ENCODE data around the gene CIB4. TPM values are rescaled to one million over a fixed set of nuclear protein-coding genes. Genes with fewer than 3 reads are reported as not detected.
A peak's percentile ranks its signal among the peaks of the same experiment; 100 is the strongest.

CIB4 gene
- total RNA-seq, 1 donor from 2014 or later: not detected

GRCh38 chr2:26582890-26583289 is 58.3 kb downstream of the CIB4 start:
- Mint-ChIP-seq H3K4me1 (ENCODE audit: low read depth, unreplicated experiment) (no peaks in the 10 kb centered on the region), H3K9me3 (ENCODE audit: unreplicated experiment) (no peaks in the 10 kb centered on the region), H3K27me3 (ENCODE audit: unreplicated experiment) (peaks cover 7% of the 10 kb centered on the region), H3K4me3 (ENCODE audit: unreplicated experiment) (no peak overlapping the region), H3K36me3 (ENCODE audit: unreplicated experiment) (no peaks in the 10 kb centered on the region), H3K27ac (ENCODE audit: unreplicated experiment) (no peak overlapping the region)
- TF ChIP-seq, protein P1, sequence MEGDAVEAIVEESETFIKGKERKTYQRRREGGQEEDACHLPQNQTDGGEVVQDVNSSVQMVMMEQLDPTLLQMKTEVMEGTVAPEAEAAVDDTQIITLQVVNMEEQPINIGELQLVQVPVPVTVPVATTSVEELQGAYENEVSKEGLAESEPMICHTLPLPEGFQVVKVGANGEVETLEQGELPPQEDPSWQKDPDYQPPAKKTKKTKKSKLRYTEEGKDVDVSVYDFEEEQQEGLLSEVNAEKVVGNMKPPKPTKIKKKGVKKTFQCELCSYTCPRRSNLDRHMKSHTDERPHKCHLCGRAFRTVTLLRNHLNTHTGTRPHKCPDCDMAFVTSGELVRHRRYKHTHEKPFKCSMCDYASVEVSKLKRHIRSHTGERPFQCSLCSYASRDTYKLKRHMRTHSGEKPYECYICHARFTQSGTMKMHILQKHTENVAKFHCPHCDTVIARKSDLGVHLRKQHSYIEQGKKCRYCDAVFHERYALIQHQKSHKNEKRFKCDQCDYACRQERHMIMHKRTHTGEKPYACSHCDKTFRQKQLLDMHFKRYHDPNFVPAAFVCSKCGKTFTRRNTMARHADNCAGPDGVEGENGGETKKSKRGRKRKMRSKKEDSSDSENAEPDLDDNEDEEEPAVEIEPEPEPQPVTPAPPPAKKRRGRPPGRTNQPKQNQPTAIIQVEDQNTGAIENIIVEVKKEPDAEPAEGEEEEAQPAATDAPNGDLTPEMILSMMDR (IDR thresholded peaks at IDR 0.05; ENCODE audit: partially characterized antibody, unreplicated experiment): no peak
- peak; percentile 2 for DNase-seq

GRCh38 chr2:26581991-26582842 is 58.9 kb downstream of the CIB4 start:
- TF ChIP-seq, protein P1 (IDR thresholded peaks at IDR 0.05; ENCODE audit: partially characterized antibody, unreplicated experiment): no peak
- Mint-ChIP-seq H3K36me3 (ENCODE audit: unreplicated experiment) (no peaks in the 10 kb centered on the region), H3K4me3 (ENCODE audit: unreplicated experiment) (no peak overlapping the region), H3K27me3 (ENCODE audit: unreplicated experiment) (peaks cover 9% of the 10 kb centered on the region), H3K4me1 (ENCODE audit: low read depth, unreplicated experiment) (no peaks in the 10 kb centered on the region), H3K9me3 (ENCODE audit: unreplicated experiment) (no peaks in the 10 kb centered on the region), H3K27ac (ENCODE audit: unreplicated experiment) (no peak overlapping the region)
- peak; percentile 6 for DNase-seq

DNA sequence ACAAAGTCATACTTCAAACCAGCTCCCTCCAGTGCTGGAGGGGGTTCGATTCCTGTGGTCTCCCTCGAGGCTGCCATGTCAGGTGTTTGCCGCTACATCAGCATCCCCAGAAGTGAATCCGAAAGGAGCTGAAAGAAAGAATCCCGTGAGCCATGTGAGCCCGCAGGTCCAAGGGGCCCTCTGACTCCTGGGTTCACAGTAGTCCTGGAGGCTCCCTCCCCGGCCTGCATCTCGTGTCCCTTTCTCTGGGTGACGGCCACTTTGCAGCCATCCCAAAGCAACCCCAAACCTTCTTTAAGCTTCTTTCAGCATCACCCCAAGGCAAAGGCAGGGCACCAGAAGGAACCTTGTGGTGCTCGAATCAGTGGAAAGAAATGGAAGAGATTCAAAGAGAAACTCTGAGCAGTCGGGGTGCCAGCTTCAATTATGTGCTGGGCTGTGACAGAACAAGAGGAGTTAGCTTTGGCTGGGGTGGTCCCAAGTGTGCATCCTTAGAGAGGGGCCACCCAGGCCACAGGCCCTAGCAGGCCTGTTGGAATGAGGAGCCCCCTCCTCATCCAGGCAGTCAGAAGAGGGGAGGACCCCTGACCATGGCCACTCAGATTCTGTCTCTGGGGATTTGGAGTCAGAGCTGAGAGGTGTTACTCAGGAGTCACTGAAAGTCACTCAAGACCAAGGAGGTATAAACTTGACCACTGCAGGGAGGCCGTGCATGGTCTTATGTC is 59.7 kb downstream of the CIB4 start:
- no peak overlapping the region for H3K4me3 Mint-ChIP-seq (ENCODE audit: unreplicated experiment)
- no peaks in the 10 kb centered on the region for H3K36me3 Mint-ChIP-seq (ENCODE audit: unreplicated experiment)
- TF ChIP-seq, protein P1 (IDR thresholded peaks at IDR 0.05; ENCODE audit: partially characterized antibody, unreplicated experiment): no peak
- H3K4me1 Mint-ChIP-seq (ENCODE audit: low read depth, unreplicated experiment): peaks cover 3% of the 10 kb centered on the region
- DNase-seq: peak; percentile 9
- H3K27me3 Mint-ChIP-seq (ENCODE audit: unreplicated experiment): peaks cover 9% of the 10 kb centered on the region
- H3K9me3 Mint-ChIP-seq (ENCODE audit: unreplicated experiment): no peaks in the 10 kb centered on the region
- no peak overlapping the region for H3K27ac Mint-ChIP-seq (ENCODE audit: unreplicated experiment)

GRCh38 chr2:26580751-26581150 is 60.4 kb downstream of the CIB4 start:
- peak; percentile 9 for DNase-seq
- H3K4me3 Mint-ChIP-seq (ENCODE audit: unreplicated experiment): no peak overlapping the region
- peaks cover 3% of the 10 kb centered on the region for H3K4me1 Mint-ChIP-seq (ENCODE audit: low read depth, unreplicated experiment)
- TF ChIP-seq, protein P1 (IDR thresholded peaks at IDR 0.05; ENCODE audit: partially characterized antibody, unreplicated experiment): no peak
- no peak overlapping the region for H3K27ac Mint-ChIP-seq (ENCODE audit: unreplicated experiment)
- H3K9me3 Mint-ChIP-seq (ENCODE audit: unreplicated experiment): no peaks in the 10 kb centered on the region
- H3K27me3 Mint-ChIP-seq (ENCODE audit: unreplicated experiment): peaks cover 9% of the 10 kb centered on the region
- H3K36me3 Mint-ChIP-seq (ENCODE audit: unreplicated experiment): no peaks in the 10 kb centered on the region

- DNase-seq: peak; percentile 8
- peaks cover 3% of the 10 kb centered on the region for H3K4me1 Mint-ChIP-seq (ENCODE audit: low read depth, unreplicated experiment)
These were observed 61.0 kb downstream of the CIB4 start for GRCh38 chr2:26580151-26580550.

More at GRCh38 chr2:26580151-26580550, 61.0 kb downstream of the CIB4 start:
- TF ChIP-seq, protein P1 (IDR thresholded peaks at IDR 0.05; ENCODE audit: partially characterized antibody, unreplicated experiment): no peak
- Mint-ChIP-seq H3K4me3 (ENCODE audit: unreplicated experiment) (no peak overlapping the region), H3K27ac (ENCODE audit: unreplicated experiment) (no peak overlapping the region), H3K9me3 (ENCODE audit: unreplicated experiment) (no peaks in the 10 kb centered on the region), H3K27me3 (ENCODE audit: unreplicated experiment) (peaks cover 12% of the 10 kb centered on the region), H3K36me3 (ENCODE audit: unreplicated experiment) (no peaks in the 10 kb centered on the region)
